Measurements from ENCODE around the gene TACC2. TPM values are rescaled to one million over a fixed set of nuclear protein-coding genes. Genes with fewer than 3 reads are reported as not detected.

TACC2 gene
- total RNA-seq, 5 donors from 2014 or later (not counting 1 experiment from before 2014, with no cell fraction given), result 0.46 to 0.70 (median 0.60) TPM; not detected in 2

GRCh38 chr10:122246830-122247520 is 258.0 kb downstream of the TACC2 start:
- H3K4me1 Mint-ChIP-seq, result no peaks in the 10 kb centered on the region
- ChIA-PET CTCF (no interaction called here), POLR2A (no interaction called here)
- DNase-seq (no peak), ATAC-seq (replicated peaks in 1 of 4) (no peak)
- no peak overlapping the region for H3K27ac Mint-ChIP-seq
- Histone ChIP-seq H3K4me1 (ENCODE audit: control insufficient read depth in 1 of 2, extremely low read depth in 1 of 2, insufficient read depth in 2 of 2, low read length in 2 of 2) (no peaks in the 10 kb centered on the region), H3K27me3 (replicated peaks in 1 of 2; ENCODE audit: control insufficient read depth in 2 of 2, extremely low read depth in 1 of 2, insufficient read depth in 2 of 2, low read length in 1 of 2) (peaks cover 0 to 17% of the 10 kb centered on the region in 2 experiments), H3K27ac (ENCODE audit: low read length) (no peak overlapping the region), H3K36me3 (ENCODE audit: control insufficient read depth in 2 of 2, extremely low read depth in 1 of 2, insufficient read depth in 1 of 2, low read length in 1 of 2) (no peaks in the 10 kb centered on the region), H3K9me3 (no peaks in the 10 kb centered on the region), H3K4me3 (ENCODE audit: control insufficient read depth in 1 of 2, extremely low read depth in 1 of 2, low read length in 1 of 2) (no peak overlapping the region)
- no peaks in the 10 kb centered on the region for H3K9me3 Mint-ChIP-seq
- H3K4me3 Mint-ChIP-seq, result no peak overlapping the region
- H3K27me3 Mint-ChIP-seq, result peaks cover 4 to 18% of the 10 kb centered on the region in 2 donors
- no peaks in the 10 kb centered on the region for H3K36me3 Mint-ChIP-seq
- WGBS (ENCODE audit: insufficient coverage), result 75% methylated on average over 7 of the region's 11 CpGs

DNA sequence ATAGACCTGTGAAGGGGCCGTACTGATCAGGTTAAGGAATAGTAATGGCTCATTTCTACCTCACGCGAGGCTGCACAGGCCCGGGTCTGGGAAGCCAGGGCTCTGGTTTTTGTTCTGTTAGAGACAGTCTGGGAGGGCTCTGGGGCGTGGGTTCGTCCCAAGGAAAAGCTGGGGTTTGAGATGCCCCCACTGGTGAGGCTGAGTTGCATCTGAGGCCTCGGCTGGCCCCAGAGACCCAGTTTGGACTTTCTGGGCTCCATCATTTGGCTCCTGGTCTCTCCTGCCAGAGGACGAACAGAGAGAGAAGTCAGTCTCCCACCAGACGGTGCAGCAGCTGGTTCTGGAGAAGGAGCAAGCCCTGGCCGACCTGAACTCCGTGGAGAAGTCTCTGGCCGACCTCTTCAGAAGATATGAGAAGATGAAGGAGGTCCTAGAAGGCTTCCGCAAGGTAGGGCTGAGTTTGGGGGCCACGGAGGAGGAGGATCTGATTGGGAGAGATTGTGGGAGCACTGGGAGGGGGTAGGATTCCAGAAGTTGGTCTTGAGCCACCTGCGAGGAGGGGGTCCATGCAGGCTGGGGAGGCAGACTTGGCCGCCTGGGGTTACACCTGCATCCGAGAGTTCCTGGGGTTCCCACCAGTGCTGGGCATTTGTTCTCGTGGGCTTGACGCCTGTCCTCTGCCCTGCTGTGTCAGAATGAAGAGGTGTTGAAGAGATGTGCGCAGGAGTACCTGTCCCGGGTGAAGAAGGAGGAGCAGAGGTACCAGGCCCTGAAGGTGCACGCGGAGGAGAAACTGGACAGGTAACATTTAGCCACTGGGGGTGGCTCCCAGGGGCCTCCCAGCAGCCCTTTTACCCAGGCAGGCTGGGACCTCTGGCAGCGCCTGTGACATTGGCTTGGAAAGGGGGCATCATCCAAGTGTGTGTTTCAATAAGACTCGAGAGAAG is 259.7 kb downstream of the TACC2 start:
- DNase-seq, result no peak
- Mint-ChIP-seq H3K4me1 (no peaks in the 10 kb centered on the region), H3K4me3 (no peak overlapping the region), H3K27me3 (peaks cover 6 to 18% of the 10 kb centered on the region in 2 donors), H3K9me3 (no peaks in the 10 kb centered on the region), H3K27ac (peak overlapping the region in 1 of 2 donors; percentile 10), H3K36me3 (no peaks in the 10 kb centered on the region)
- no peak for ATAC-seq (replicated peaks in 1 of 4)
- no peaks in the 10 kb centered on the region for H3K36me3 ChIP-seq (ENCODE audit: control insufficient read depth in 2 of 2, extremely low read depth in 1 of 2, insufficient read depth in 1 of 2, low read length in 1 of 2)
- no peaks in the 10 kb centered on the region for H3K4me1 ChIP-seq (ENCODE audit: control insufficient read depth in 1 of 2, extremely low read depth in 1 of 2, insufficient read depth in 2 of 2, low read length in 2 of 2)
- H3K4me3 ChIP-seq (ENCODE audit: control insufficient read depth in 1 of 2, extremely low read depth in 1 of 2, low read length in 1 of 2), result no peak overlapping the region
- WGBS (ENCODE audit: insufficient coverage), result 83% methylated on average over 22 of the region's 25 CpGs
- no peaks in the 10 kb centered on the region for H3K9me3 ChIP-seq
- ChIA-PET CTCF (interaction anchor here in 1 of 2 donors (0.8 kb wide), 1 partner anchor 186 kb away, joined by 4 read pairs; no protein-coding TSS in a partner anchor), POLR2A (no interaction called here)
- H3K27me3 ChIP-seq (replicated peaks in 1 of 2; ENCODE audit: control insufficient read depth in 2 of 2, extremely low read depth in 1 of 2, insufficient read depth in 2 of 2, low read length in 1 of 2), result peaks cover 0 to 17% of the 10 kb centered on the region in 2 experiments
- no peak overlapping the region for H3K27ac ChIP-seq (ENCODE audit: low read length)

GRCh38 chr10:122249303-122249850 is 260.4 kb downstream of the TACC2 start:
- H3K9me3 Mint-ChIP-seq, result no peaks in the 10 kb centered on the region
- H3K4me1 Mint-ChIP-seq, result no peaks in the 10 kb centered on the region
- Histone ChIP-seq H3K4me3 (ENCODE audit: control insufficient read depth in 1 of 2, extremely low read depth in 1 of 2, low read length in 1 of 2) (no peak overlapping the region), H3K27me3 (replicated peaks in 1 of 2; ENCODE audit: control insufficient read depth in 2 of 2, extremely low read depth in 1 of 2, insufficient read depth in 2 of 2, low read length in 1 of 2) (peaks cover 0 to 17% of the 10 kb centered on the region in 2 experiments), H3K27ac (ENCODE audit: low read length) (no peak overlapping the region), H3K36me3 (ENCODE audit: control insufficient read depth in 2 of 2, extremely low read depth in 1 of 2, insufficient read depth in 1 of 2, low read length in 1 of 2) (no peaks in the 10 kb centered on the region), H3K9me3 (no peaks in the 10 kb centered on the region), H3K4me1 (ENCODE audit: control insufficient read depth in 1 of 2, extremely low read depth in 1 of 2, insufficient read depth in 2 of 2, low read length in 2 of 2) (no peaks in the 10 kb centered on the region)
- no peak for DNase-seq
- H3K4me3 Mint-ChIP-seq, result no peak overlapping the region
- 90% methylated on average over 9 of the region's 11 CpGs for WGBS (ENCODE audit: insufficient coverage)
- H3K27ac Mint-ChIP-seq, result no peak overlapping the region
- no peak for ATAC-seq (replicated peaks in 1 of 4)
- ChIA-PET CTCF (no interaction called here), POLR2A (no interaction called here)
- peaks cover 11 to 18% of the 10 kb centered on the region in 2 donors for H3K27me3 Mint-ChIP-seq
- no peaks in the 10 kb centered on the region for H3K36me3 Mint-ChIP-seq

- Mint-ChIP-seq H3K36me3 (no peaks in the 10 kb centered on the region), H3K27ac (no peak overlapping the region), H3K27me3 (peaks cover 12 to 18% of the 10 kb centered on the region in 2 donors), H3K9me3 (no peaks in the 10 kb centered on the region), H3K4me1 (no peaks in the 10 kb centered on the region), H3K4me3 (no peak overlapping the region)
- WGBS (ENCODE audit: insufficient coverage), result 81% methylated on average over 3 of the region's 10 CpGs
- Histone ChIP-seq H3K9me3 (no peaks in the 10 kb centered on the region), H3K36me3 (ENCODE audit: control insufficient read depth in 2 of 2, extremely low read depth in 1 of 2, insufficient read depth in 1 of 2, low read length in 1 of 2) (no peaks in the 10 kb centered on the region), H3K27ac (ENCODE audit: low read length) (no peak overlapping the region), H3K27me3 (replicated peaks in 1 of 2; ENCODE audit: control insufficient read depth in 2 of 2, extremely low read depth in 1 of 2, insufficient read depth in 2 of 2, low read length in 1 of 2) (peaks cover 0 to 20% of the 10 kb centered on the region in 2 experiments), H3K4me3 (ENCODE audit: control insufficient read depth in 1 of 2, extremely low read depth in 1 of 2, low read length in 1 of 2) (no peak overlapping the region), H3K4me1 (ENCODE audit: control insufficient read depth in 1 of 2, extremely low read depth in 1 of 2, insufficient read depth in 2 of 2, low read length in 2 of 2) (no peaks in the 10 kb centered on the region)
- ChIA-PET CTCF (no interaction called here), POLR2A (no interaction called here)
- DNase-seq, result no peak
- ATAC-seq (replicated peaks in 1 of 4), result no peak
These were observed 261.2 kb downstream of the TACC2 start for GRCh38 chr10:122249991-122250750.

DNA sequence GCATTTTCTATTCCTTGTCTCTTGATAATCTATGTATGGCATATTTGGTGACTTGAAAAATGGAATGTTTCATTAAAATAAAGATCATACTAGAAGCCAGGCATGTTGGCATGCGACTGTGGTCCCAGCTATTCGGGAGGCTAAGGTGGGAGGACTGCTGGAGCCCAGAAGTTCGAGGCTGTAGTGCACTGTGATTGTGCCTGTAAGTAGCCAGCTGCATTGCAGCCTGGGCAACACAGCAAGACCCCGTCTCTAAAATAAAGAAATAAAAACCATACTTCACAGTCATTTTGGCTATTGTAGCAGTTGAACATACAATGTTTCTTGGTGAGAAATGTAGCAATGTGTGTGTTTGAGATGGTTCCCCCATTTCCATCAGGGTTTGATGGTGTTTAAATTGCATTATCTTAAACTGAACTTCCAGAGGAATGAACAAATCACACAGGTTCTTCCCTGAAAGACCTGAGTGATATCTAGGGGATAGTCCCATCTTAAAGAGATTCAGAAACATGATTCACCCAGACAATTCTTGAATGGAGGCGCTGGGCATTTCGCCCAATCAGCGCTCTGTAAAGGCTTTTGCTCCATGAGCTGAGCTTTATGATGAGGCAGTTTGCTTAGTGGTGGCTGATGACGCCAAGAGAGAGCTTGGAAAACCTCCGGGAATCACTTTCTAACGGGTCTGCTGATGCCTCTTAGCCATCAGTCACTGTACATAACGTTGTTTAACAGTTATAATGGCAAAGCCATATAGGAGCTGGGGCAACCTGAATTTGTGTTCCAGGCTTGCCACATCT is 262.7 kb downstream of the TACC2 start:
- DNase-seq, result no peak
- no peaks in the 10 kb centered on the region for H3K4me1 Mint-ChIP-seq
- POLR2A ChIA-PET, result no interaction called here
- H3K36me3 Mint-ChIP-seq, result no peaks in the 10 kb centered on the region
- H3K27me3 Mint-ChIP-seq, result peaks cover 15% of the 10 kb centered on the region in 2 donors
- Histone ChIP-seq H3K4me1 (ENCODE audit: control insufficient read depth in 1 of 2, extremely low read depth in 1 of 2, insufficient read depth in 2 of 2, low read length in 2 of 2) (no peaks in the 10 kb centered on the region), H3K4me3 (ENCODE audit: control insufficient read depth in 1 of 2, extremely low read depth in 1 of 2, low read length in 1 of 2) (no peak overlapping the region), H3K27ac (ENCODE audit: low read length) (no peak overlapping the region), H3K9me3 (no peaks in the 10 kb centered on the region), H3K36me3 (ENCODE audit: control insufficient read depth in 2 of 2, extremely low read depth in 1 of 2, insufficient read depth in 1 of 2, low read length in 1 of 2) (no peaks in the 10 kb centered on the region), H3K27me3 (replicated peaks in 1 of 2; ENCODE audit: control insufficient read depth in 2 of 2, extremely low read depth in 1 of 2, insufficient read depth in 2 of 2, low read length in 1 of 2) (peaks cover 0 to 25% of the 10 kb centered on the region in 2 experiments)
- no peak for ATAC-seq (replicated peaks in 1 of 4)
- H3K27ac Mint-ChIP-seq, result no peak overlapping the region
- 74% methylated on average over 9 of the region's 11 CpGs for WGBS (ENCODE audit: insufficient coverage)
- no peak overlapping the region for H3K4me3 Mint-ChIP-seq
- H3K9me3 Mint-ChIP-seq, result no peaks in the 10 kb centered on the region
- CTCF ChIA-PET, result no interaction called here
